Measurements from ENCODE around the gene MX2.
"Not testable (repeated sequence)": the region's sequence is repeated elsewhere in the genome, so short reads cannot be mapped to it uniquely, and the experiment has no call there.

The MX2 gene

DNA sequence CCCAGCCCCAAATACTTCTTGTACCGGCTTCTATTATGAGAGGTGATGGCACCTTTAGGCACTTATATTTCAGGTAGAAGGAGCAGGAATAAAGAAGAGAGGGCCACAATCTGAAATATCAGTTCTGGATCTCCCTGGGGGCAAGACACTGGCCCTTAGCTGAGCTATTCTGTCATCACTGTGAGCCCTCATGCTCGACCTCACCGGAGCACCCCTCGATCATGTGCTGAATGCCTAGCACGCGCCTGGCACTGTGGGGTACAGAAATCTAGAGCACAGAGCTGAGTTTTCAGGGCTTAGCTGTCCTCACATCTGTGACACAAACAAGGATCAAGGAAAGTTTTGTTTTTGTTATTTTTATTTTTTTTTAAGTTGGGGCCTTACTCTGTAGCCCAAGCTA lies 56.6 kb downstream of the MX2 start:
- DNase-seq (ENCODE audit: low read depth in 2 of 2) = no peak

- no peak for DNase-seq (ENCODE audit: low read depth in 2 of 2)
These were observed 57.3 kb downstream of the MX2 start for GRCh38 chr21:41418956-41419680.

- DNase-seq (ENCODE audit: low read depth in 2 of 2) = peak; percentile 51
These were observed 58.4 kb downstream of the MX2 start for GRCh38 chr21:41419921-41420862.

- not testable (repeated sequence) for DNase-seq (ENCODE audit: low read depth in 2 of 2)
These were observed 59.2 kb downstream of the MX2 start for GRCh38 chr21:41420998-41421397.

- no peak for DNase-seq (ENCODE audit: low read depth in 2 of 2)
These were observed 60.9 kb downstream of the MX2 start for GRCh38 chr21:41422546-41423304.

DNA sequence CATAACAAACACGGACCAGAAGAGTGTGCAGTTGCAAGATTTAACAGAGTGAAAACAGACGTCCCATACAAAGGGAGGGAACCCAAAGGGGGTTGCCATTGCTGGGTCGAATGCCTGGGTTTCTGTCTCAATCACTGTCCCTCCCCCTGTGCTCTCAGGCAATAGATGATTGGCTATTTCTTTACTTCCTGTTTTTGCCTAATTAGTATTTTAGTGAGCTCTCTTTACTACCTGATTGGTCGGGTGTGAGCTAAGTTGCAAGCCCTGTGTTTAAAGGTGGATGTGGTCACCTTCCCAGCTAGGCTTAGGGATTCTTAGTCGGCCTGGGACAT lies 61.4 kb downstream of the MX2 start:
- not testable (repeated sequence) for DNase-seq (ENCODE audit: low read depth in 2 of 2)

DNA sequence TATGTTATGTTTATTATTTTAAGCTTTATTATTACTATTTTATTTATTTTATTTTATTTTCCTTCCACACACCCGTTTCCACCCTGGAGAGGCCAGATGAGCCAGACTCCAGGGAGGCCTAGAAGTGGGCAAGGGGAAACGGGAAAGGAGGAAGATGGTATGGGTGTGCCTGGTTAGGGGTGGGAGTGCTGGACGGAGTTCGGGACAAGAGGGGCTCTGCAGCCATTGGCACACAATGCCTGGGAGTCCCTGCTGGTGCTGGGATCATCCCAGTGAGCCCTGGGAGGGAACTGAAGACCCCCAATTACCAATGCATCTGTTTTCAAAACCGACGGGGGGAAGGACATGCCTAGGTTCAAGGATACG lies 63.7 kb downstream of the MX2 start:
- DNase-seq (ENCODE audit: low read depth in 2 of 2) = no peak

- DNase-seq (ENCODE audit: low read depth in 2 of 2) = peak; percentile 73 to 88
These were observed 64.3 kb downstream of the MX2 start, which contains the start of gene MX1 for GRCh38 chr21:41425954-41426675. Gene MX1 (plus strand): TSS chr21:41426239. CDS start chr21:41432071, 5,832 bp downstream.

DNA sequence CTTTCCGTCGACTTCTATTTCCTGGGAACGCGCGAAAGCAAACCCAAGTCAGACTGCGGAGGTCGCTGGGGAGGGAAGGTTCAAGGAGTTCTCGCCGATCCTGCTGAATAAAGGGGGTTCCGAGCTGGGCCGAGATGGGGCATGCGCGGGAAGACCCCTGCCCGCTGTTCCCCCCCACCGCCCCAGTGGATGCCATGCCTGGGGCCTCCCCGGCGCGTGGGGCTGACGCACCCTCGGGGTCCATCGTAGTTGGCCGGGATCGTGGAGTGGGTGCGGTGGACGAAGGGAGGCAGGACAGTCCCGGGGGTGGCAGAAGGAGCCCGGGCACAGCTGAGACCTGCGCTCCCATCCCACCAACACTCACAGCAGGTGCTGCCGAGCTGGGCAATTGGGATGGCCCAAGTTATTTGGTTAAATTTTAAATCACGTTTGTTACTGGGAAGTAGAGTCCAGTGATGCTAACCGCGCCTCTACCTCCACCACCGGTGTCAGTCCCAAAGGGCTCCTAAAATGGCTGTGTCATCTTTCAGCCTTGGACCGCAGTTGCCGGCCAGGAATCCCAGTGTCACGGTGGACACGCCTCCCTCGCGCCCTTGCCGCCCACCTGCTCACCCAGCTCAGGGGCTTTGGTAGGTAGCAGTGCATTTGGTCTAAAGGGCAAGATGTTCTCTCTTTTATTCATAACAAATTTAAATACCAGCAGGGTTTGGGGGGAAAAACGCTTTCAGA lies 65.0 kb downstream of the MX2 start:
- DNase-seq (ENCODE audit: low read depth in 2 of 2) = no peak

DNA sequence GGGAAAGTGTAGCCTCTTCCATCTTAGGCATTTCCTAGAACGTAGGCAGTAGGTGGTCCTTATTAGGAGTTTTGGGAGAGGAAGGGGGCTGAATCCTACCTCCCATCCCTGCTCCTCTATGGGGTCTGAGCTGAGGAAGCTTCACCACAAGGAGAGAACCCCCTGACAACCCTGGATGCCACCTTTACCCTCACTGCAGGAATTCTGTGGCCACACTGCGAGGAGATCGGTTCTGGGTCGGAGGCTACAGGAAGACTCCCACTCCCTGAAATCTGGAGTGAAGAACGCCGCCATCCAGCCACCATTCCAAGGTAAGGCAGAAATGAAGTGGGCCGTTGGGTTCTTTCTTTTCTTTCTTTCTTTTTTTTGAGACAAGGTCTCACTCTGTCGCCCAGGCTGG lies 65.7 kb downstream of the MX2 start:
- no peak for DNase-seq (ENCODE audit: low read depth in 2 of 2)

DNA sequence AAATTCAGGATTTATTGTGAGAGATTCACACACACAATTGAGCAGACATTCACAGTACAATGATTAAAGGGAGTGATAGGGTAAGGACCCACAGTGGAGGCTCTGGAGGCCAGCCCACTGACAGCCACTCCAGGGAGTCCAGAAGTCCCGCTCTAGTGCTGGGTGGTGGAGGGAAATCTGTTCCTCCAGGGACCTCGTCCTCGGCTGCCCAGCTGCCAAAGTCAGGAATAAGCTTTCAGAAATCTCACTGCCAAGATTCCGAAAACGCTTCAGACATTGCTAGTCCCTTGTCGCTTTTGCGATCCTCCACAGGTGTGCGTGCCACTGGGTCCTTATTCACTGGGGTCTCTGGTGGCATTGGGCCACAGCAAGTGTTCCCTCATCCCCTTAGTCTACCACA lies 66.5 kb downstream of the MX2 start:
- DNase-seq (ENCODE audit: low read depth in 2 of 2) = no peak

DNA sequence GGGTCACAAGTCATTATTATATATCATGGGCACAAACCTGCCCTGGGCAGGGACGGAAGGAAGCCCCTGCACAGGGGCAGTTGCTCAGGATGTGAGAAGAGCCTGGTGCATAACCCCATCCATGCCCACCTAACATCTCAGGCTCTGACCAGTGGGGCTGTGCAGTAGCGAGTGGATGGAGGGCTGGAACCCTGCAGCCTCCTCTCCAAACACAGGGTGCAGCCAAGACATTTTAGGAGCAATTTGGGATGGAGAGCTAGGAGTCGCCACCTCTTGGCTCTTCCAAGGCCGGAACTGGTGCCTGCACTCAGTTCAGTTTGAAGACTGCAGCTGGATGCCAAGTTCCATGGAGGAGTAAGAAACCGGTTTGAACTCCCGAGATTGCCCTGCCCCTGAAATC lies 67.0 kb downstream of the MX2 start:
- no peak for DNase-seq (ENCODE audit: low read depth in 2 of 2)

DNA sequence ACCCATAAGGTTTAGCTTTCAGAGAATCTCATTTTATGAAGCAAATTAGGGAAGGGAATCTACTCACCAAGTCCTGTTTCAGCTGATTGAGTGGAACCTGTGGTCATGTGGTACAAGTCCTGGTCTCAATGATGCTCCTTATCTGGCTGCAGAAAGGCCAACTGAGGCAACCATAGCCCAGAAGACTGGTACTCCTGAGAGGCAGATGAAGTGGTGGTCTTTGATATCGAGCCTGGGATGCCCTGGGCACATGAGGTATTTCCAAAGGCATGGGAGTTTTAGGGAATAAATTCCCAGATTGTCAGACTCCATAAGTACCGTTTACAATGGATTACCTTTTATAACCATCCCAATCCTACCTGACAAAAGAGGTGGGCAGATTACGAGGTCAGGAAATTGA lies 67.5 kb downstream of the MX2 start:
- DNase-seq (ENCODE audit: low read depth in 2 of 2) = no peak

GRCh38 chr21:41429925-41430491 lies 68.2 kb downstream of the MX2 start:
- DNase-seq (ENCODE audit: low read depth in 2 of 2) = no peak

DNA sequence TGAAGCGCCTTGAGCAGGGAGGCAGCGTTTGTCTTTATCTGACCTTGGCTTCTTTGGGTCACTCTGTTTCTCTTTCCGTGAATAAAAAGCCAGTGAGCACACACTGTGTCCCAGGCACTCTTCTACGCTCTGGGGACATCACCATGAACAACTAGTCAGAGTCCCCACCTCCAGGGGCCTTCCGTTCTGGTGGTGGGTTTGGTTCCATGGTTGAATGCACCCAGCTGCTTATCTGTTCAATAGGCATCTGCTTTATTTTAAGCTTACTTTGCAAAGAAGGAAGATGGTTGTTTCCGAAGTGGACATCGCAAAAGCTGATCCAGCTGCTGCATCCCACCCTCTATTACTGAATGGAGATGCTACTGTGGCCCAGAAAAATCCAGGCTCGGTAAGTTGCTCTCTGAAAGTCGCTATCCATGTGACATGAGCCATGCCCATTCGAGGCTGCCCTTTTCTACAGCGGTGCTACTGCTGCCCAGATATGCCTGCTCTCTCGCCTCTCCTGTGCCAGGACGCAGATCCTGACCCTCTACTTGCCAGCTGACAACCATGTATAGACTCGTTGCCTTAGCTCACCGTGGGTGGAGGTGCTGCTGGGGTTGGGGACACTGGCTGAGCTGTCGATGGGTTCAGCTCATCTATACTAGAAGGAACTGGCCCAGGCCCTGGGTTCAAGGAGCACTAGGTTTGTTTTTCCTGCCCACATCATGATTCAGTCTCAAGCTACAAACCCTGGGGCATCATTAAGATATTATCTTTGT lies 70.1 kb downstream of the MX2 start:
- no peak for DNase-seq (ENCODE audit: low read depth in 2 of 2)

- no peak for DNase-seq (ENCODE audit: low read depth in 2 of 2)
These were observed 71.0 kb downstream of the MX2 start for GRCh38 chr21:41432562-41433460.

GRCh38 chr21:41433566-41433965 lies 71.7 kb downstream of the MX2 start:
- no peak for DNase-seq (ENCODE audit: low read depth in 2 of 2)

DNA sequence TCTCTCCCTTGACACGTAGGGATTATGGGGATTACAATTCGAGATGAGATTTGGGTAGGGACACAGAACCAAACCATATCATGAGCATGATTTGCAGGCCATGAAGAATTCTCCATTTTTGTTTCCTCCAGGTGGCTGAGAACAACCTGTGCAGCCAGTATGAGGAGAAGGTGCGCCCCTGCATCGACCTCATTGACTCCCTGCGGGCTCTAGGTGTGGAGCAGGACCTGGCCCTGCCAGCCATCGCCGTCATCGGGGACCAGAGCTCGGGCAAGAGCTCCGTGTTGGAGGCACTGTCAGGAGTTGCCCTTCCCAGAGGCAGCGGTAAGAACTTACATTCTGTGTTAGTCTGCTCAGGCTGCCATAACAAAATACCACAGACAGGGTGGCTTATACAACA lies 73.9 kb downstream of the MX2 start:
- no peak for DNase-seq (ENCODE audit: low read depth in 2 of 2)

DNA sequence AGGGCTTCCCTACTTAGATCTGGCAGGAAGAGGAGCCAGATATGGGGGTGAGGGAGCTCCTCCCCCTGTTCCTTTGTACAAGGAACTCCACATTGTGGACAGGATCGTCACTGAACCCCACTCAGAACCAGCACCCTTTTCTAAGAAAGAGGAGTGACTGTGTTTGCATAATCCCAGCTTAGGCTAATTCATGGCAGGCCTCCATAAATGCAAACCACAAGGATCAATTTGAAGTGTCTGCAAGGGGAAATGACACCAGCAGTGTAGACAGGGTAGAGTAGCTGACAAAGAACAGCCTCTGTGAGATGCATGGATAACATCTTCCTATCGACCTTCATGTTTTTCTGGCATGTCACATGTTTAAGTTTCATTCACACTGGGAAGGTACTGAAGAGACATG lies 75.9 kb downstream of the MX2 start:
- no peak for DNase-seq (ENCODE audit: low read depth in 2 of 2)

Measured in stimulated activated CD4-positive, alpha-beta T cell treated with anti-CD3 and anti-CD28 coated beads, Interleukin-1b, Interleukin-23, amount 100 ng/mL, for 4 hours (primary cell).